Ovary (tissue), 3 donors: ENCODE results near the gene POU2F3.

Experiments
- EP300 ChIP-seq: sonication (generic); formaldehyde crosslinking; IDR thresholded peaks from one replicate; pipeline ENCODE4 v1.6.1; 2017; ENCODE audit warnings: antibody characterized with exemption
- POLR2A ChIP-seq: fragments of 450-650 bp; IDR thresholded peaks from one replicate; pipeline ENCODE4 v1.6.1; 2017; ENCODE audit warnings: antibody characterized with exemption, mild to moderate bottlenecking, moderate library complexity
- TF ChIP-seq, protein P1 (sequence below), 3 donors: fragments of 450-650 bp in 2 of 3; fragments of 200-600 bp in 1 of 3; IDR thresholded peaks; one replicate each; pipeline versions ENCODE4 v1.5.1 to v1.8.0; 2016 to 2022; ENCODE audit warnings: antibody characterized with exemption in 3 of 3, mild to moderate bottlenecking in 1 of 3
- donor health status: DM: no; HTN: no; CAD: no.

DNA sequence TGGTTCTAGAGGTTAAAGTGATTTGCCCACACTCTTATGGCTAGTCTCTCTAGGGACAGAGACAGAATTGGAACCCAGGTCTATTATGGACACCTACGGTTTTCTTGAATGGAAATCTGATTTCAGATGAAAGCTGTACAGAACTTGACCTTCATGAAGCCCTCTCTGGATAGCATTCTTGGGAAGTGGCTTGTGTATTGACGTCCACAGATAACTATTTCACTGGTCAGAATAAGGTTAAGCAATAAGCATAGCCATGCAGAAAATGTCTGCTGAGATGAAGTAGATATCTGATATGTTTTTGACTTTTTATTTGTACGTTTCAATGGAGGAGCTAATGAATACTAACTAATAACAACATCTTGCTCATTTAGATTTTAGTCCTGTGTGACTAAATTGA, 86.3 kb downstream of the POU2F3 start:
- TF ChIP-seq, protein P1, sequence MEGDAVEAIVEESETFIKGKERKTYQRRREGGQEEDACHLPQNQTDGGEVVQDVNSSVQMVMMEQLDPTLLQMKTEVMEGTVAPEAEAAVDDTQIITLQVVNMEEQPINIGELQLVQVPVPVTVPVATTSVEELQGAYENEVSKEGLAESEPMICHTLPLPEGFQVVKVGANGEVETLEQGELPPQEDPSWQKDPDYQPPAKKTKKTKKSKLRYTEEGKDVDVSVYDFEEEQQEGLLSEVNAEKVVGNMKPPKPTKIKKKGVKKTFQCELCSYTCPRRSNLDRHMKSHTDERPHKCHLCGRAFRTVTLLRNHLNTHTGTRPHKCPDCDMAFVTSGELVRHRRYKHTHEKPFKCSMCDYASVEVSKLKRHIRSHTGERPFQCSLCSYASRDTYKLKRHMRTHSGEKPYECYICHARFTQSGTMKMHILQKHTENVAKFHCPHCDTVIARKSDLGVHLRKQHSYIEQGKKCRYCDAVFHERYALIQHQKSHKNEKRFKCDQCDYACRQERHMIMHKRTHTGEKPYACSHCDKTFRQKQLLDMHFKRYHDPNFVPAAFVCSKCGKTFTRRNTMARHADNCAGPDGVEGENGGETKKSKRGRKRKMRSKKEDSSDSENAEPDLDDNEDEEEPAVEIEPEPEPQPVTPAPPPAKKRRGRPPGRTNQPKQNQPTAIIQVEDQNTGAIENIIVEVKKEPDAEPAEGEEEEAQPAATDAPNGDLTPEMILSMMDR (IDR thresholded peaks at IDR 0.05), result no peak
- TF ChIP-seq POLR2A (no peak), EP300 (no peak)
